Measurements from ENCODE around the gene NT5C2. TPM values are rescaled to one million over a fixed set of nuclear protein-coding genes. Genes with fewer than 3 reads are reported as not detected.
A peak's percentile ranks its signal among the peaks of the same experiment; 100 is the strongest.
"Not testable (repeated sequence)": the region's sequence is repeated elsewhere in the genome, so short reads cannot be mapped to it uniquely, and the experiment has no call there.

NT5C2 gene
- total RNA-seq, 1 donor from 2014 or later, result 83.2 TPM

DNA sequence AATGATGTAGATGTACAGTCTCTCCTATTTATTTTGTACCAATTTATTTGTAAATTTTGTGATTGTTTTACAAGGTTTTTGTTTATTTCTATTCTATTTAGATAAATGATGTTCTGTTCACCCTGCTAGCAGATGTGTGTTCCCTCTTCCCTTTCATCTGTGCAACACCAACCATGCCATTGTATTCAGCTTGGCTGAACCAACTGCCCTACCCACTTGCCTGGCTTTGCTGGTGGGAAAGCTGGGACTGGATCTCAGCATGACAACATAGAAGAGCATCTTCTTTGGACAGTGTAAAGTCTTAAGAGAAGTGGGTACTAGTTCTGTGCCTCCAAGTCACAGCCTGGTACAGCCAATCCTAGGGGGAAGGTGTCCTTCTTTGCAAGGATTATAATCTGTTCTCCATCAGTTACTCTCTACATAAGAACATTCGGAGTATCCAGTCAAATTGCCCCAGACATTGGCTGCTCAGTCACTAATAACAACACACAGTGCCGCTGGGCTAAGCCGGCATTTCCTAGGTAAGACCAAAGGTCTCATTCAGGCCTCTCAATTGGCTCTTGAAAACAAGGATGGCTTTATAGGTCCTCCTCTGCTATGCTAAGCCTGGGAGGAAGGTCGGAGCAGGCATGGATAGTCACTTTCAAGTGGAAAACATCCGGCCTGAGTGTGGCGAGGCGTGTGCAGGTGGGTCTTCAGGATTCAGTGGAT, 109.7 kb downstream of the NT5C2 start:
- no peak for DNase-seq

DNA sequence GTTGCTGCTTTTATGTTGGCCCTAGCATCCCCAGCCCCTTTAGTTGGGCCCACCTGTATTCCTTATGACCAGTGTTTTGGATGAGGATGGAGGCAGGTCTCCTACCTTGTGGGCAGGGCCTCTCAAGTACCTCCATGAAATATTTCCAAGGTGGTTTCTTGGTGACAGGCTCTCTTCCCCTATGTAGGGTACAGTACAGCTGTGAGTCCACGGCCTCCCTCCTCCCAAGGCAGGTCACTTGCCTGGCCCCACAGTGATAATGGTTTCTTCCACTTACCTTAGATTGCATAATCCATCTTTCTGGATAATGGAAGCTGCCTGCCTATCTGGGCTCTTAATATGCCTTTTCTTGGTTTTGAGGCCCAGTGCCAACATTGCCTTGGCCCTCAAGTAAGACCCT, 110.4 kb downstream of the NT5C2 start:
- no peak for DNase-seq

DNA sequence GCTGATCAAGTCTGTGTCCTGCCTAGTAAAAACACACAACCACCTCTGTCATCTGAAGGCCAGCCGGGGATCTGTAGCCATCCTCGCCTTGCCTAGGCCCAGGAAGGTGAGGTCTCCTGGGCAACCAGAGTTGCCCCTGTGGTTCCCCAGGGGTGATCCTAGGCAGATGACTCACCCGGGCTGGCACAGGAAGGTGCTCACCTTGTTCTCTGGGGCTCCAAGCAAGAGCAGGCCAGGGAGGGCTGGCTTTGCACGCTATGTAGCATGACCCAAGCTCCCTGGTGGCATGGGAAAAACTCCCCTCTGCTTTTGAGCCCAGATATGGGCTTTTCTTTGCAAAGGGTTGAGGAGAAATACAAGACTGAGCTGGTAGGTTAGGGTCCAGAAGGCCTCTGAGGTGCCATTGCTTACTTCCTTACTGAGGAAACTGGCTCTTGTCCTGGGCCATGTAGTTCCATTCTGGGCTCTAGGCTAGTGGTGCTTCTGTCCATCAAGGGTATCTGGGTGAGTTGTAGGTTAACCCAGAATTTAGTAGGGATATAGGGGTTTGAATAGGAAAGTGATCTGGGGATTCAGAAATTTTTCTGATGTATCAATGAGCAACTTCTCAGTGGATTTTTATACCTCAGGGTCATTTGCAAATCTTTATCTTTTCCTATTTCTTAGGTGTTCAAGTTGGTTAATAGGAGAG, 112.0 kb downstream of the NT5C2 start:
- DNase-seq, result no peak

DNA sequence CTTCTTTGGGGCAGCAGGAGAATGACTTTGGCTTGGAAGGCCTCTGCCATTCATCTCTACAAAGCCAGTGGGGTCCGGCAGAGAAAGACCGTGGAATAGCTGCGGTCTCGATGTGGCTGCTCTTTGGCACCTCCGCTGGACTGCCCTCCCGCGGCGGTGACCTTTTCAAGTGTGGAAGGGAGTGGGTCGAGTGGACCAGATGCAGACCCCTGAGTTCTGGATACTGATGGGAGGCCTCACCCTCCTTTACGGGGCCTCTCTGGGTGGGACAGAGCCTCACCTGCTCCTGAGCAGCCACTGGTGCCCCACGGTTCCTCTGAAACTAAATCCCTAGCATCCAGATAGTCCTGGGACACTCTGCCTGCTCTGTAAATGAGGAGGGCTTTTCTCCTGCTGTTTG, 113.1 kb downstream of the NT5C2 start:
- no peak for DNase-seq

DNA sequence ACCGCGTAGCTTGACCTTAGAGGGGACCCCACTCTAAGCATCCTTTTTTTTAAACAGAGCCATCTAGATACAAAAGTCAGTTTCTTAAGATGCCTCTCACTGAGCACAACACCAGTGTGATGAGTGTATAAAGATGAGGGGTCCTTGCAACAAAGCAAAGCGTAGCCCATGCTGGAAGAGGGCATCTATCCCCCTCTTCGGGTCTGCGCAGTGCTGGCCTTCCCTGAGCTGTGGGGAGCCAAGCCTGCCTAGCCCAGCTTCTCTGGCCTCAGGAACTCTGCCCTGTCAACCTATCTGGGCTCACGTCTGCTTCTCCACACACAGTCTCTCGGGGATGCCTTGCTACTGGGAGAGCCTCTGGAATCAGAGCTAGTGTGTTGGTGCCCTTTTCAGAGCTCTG, 114.0 kb downstream of the NT5C2 start:
- no peak for DNase-seq

DNA sequence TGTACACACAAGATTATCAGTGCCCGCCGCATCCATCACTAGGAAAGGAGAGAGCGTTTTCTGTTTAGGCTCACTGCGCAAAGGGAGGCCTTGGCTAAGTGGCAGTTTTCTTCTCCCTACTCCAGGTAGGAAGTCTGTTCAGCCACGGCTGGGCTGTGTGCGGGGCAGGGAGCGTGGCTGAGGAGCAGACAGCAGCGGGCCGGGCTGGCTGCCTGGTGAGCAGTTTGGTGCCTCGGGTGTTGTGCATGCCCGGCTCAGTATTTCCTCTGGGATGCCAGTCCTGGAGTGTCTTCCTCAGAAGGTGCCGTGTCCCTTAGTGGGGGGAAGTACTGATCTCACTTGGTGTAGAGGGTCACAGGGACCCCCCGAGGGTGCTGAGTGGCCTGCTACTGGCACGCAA, 114.4 kb downstream of the NT5C2 start:
- DNase-seq, result no peak

DNA sequence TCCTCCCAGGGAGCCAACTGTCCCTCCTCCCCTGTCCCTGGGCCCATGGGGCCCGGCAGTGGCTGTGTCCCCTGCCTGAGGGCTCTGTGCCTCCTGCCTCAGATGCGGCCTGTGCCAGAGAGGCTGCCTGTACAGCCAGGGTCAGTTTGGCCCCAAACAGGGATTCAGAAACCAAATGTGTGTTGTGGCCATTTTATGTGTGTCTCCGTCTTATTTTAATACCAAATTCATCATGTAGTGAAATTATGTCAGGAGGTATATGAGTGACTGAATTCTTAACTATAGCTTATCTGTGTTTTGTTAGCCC, 114.8 kb downstream of the NT5C2 start:
- no peak for DNase-seq

DNA sequence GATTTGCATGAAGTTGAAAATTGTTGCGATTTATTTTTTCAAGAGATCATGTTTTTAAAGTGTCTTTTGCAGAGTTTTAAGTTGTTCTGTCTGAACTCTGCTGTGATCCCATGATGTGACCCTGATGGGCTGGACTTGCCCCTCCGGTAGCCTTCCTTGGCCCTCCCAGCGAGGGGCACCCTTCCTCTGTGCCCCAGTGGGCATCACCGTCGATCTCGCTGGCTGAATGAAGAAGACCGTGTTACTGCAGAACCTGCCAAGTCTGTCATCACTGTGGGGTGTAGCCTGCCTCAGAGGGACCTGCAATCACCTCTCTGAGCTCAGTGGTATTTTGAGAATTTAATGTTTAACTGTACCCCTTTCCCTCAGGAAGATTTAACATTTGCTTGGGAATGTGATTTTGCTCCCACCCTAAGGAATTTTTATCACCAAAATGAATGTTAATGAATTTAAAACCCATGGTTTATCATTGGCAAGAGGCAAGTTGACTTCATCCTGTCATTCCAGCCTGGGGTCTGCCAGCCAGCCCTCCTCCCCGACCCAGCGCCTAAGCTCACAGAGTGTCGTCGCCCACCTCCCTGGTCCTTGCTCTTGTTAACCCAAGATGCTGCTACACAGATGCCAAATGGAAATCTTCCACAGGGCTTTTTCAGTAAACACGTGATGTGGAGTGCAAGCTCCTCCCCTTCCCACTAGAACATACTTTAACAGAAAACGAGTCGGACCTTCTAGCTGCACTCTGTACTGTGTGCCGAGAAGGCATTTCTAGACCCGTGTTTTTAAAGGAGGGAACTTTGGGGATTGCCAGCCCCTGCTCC, 115.4 kb downstream of the NT5C2 start:
- no peak for DNase-seq

DNA sequence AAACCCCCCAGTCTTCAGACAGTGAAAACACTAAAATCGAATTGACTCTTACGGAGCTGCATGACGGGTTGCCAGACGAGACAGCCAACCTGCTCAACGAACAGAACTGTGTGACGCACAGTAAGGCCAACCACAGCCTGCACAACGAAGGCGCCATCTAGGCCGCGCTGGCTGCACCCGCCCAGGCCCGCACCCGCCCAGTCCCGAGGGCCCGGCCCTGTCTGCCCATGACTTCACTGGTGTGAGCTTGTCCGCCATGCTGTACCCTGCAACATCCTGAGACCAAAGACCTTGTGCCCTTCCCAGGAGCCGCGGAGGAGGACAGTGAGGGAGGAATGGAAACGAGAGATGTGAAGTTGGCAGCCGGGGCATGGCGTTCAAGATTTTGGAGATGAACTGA, 116.1 kb downstream of the NT5C2 start:
- no peak for DNase-seq

DNA sequence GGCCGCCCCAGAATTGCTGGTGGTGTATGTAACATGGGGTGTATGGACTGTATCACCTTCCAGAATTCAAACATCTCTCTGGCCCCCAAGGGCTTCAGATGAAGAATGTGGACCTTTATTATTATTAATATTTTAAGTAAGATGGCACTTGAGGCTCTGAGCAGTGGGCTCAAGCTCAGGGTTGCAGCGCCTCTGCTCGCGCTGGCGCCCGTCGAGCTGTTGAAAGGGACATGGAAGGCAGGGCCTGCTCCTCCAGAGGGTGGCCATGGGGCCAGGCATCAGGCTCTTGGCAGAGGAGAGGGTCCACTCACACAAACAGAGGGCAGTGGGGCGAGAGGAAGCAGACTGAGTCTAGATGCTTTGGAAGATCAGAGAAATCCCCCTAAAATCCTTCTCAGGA, 120.2 kb downstream of the NT5C2 start:
- no peak for DNase-seq

DNA sequence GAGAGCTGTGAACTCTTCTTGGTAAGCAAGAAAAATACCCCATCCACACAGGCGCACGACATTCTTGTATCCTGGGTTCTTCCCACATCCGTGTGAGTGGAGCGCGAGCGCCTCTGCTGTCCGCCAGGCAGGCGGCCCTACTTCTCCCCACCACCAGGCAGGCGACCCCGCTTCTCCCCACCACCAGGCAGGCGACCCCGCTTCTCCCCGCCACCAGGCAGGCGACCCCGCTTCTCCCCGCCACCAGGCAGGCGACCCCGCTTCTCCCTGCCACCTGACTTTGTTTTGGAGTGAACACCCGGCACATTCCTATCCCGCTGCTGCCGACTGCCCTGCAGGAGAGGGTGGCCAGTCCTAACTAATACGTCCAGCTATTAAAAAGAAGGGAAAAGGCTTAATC, 120.8 kb downstream of the NT5C2 start:
- no peak for DNase-seq

DNA sequence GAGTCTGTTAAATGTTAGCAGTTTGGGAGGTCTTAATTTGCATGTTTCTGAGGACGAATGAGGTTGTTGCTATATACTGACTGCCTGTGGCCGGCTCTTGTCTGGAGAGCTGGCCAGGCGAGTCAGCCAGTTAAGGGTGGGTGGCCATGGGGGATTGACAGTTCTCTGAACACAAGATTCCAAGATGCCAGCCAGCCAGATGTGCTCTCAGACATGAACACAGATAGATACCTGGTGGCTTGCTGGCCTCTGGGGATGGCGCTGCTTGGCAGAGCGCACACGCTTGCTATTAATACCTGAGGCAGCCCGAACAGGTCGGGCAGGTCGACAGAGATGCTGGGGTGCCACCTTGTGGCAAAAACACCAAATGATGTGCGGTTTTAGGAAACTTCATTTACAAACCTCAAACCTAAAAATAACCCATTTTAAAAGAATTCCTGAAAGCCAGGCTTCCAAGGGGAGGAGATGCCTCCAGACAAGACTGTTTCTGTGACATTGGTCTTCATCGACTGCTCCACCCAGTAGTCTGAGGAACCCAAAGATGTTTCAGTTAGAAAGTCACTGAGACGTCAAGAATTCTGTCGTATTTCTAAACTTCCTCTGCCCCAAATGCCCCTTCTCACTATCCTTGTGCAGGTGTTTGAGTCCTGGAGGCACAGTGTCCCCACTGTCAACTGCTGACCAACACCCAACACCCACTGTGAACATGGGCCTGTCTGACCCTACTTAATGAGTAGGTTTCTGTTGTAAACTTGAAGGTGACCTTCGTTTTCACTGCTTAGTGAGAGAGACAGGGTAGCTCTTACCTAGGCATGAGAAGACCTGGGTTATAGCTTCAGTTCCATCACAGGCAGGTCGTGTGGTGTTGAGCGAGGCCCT, 123.4 kb downstream of the NT5C2 start:
- peak; percentile 70 for DNase-seq

DNA sequence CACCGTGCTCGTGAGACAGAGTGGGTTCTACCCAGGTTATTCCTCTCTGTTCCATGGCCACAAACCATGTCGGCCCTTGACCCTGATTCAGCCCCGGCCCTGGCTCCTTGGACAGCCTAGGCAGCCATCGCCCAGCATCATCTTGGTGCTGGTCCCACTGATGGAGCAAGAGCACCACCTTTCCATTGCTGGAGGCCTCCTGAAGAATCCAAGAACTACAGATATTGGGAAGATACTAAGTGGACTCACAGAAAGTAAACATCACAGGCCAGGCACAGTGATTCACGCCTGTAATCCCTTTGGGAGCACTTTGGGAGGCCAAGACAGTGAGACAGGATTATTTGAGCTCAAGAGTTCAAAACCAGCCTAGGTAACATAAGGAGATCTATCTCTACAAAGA, 125.1 kb downstream of the NT5C2 start:
- DNase-seq, result no peak

DNA sequence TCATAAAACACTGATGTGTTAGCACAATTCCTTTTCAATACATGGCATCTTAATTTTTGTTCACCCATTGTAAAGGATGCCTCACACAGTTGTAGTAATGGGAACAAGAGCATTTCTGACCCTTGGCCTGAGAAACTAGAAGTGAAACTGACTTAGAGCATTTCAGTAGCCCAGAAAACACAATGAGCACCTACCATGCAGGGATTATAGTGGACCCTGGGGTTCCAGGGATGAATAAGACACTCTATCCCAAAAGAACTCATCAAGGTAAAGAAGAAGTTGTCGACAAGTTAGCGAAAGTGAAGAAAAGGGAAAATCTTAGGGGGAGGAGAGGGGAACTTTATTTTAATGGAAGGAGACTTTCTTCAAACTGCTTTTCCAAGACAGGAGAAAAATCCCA, 125.6 kb downstream of the NT5C2 start:
- no peak for DNase-seq

DNA sequence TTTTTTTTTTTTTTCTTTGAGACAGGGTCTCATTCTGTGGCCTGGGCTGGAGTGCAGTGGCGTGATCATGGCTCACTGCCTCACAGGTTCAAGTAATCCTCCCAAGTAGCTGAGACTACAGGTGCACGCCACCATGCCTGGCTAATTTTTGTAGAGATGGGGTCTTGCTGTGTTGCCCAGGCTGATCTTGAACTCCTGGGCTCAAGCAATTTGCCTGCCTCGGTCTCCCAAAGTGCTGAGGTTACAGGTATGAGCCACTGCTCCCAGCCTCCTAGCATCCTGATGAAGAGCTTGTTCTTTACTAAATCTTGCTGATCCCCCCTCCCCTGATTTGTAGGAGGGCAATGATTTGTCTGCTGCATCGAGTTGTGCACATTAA, 126.0 kb downstream of the NT5C2 start:
- DNase-seq, result not testable (repeated sequence)

DNA sequence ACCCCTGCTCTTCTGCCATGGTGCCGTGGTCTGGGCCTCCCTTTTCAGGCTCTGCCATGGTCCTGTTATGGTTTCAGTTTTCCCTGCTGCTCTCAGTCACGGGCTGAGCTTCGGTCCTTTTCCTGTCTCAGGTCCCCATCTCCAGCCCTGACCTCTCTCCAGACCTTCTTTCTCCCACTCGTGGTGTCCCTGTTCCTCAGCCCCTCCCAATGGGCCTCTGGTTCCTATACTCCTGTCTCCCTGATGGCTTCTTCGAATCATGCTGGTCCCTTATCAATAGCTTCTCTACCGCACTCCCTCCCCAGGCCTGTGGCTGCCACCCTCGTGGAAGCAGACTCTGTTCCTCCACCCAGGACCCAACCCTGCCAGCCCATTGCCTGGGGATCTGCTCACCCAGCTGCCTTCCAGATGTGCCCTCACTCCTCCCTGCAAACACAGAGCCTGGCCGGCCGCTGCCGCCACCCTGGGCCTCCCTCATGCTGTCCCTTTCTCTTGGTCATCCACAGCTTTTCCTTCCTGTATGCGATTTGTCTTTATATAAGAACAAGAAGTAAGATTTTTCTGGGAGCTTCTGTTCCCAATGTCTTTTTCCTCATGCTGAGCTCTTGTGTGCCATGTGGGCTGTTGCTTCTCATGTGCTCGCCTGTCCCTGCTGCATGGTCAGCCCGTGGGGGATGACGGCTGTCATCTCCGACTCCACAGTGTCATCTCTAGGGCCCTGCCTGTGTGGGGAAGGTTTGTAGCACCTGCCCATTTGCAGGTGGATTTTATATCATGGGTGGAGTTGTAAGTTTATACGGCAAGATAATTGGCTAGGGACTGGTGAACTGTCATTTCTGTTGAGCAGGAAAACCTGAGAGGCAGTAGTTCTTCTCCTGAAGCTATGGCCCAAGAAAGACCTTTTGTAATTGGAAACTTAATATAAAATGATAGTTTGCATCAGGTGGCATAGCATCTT, 126.7 kb downstream of the NT5C2 start:
- DNase-seq, result no peak

DNA sequence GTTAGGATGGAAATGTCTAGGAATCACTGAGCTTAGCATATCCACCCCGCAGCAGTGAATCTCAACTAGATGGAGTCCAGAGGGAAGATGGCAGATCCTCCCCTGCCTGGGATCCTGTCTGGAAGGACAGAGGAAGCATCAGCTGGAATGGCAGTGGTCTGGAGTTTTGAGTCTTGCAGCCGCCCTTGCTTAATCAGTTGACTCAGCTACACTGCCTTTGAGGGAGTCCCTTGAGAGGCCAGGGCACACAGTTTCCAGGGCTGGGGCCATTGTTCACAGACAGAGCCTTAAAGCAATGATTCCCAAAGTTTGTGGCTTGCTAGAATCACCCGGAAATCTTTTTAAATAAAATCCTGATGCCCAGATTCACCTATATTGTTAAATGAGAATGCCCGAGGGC, 128.1 kb downstream of the NT5C2 start:
- no peak for DNase-seq

DNA sequence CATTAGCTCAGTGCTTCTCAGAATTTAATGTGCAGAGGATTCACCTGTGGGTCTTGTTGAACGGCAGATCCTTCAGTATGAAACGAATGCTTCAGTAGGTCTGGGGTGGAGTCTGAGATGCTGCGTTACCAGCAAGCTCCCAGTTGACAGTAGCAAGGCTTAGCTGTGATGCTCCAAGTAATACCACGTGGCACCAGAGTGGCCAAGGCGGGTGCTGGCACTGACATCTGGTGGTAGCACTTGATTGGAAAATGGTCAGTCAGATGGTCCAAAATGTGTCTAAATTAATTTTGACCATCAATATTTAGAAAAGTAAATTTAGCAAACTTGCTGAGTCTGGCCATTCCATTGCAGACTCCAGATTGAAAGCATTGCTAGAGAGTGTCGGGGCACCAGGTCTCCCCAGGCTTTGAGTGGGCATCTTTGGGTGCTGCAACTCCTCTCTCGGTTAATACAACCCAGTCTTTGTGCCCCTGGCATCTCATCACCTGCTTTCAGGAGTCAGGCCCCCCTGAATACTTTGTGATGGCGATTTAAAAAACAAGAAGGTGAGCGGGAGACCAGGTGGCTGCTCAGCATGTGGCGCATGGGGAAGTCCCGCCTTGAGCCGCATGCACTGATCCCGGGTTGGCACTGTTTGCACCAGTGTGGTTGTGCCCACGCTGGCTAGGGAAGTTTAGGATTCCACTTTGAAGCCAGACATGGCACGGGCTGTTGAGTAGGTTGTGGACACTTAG, 130.1 kb downstream of the NT5C2 start:
- no peak for DNase-seq

DNA sequence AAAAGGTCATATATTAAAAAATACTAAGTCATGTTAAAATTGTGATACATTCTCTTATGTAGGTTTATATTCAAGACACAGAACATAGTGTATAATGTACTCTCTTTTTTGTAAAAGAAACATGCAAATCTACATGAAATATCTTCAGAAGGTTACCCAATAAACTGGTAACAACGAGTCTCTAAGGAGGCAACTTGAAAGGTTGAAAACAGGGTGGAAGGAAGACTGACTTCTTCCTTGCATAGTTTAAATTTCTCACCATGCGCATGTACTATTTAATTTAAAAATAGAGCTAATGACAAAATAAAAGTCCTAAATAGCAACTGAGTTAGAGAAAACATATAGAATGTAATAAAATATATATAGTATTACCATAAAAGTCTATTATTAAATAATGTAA, 132.5 kb downstream of the NT5C2 start:
- no peak for DNase-seq

DNA sequence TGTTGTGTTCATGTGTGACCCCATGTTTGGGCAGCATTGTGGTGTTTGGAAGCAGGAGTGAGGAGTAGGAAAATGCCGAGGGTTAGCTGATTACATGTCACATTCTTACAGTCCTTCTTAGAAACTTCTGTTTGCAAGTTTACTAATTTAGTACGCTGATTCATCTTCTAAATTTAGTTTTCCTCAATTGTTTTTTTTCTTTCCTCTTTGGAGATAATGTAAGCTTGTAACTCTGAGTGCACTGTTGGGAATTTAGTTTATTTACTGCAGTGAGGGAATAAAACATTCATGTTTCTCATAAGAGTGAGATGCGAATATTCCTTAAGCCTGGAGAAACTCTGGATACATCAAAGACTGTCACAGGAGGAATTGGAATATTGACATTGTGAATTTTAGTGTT, 135.0 kb downstream of the NT5C2 start:
- DNase-seq, result no peak

DNA sequence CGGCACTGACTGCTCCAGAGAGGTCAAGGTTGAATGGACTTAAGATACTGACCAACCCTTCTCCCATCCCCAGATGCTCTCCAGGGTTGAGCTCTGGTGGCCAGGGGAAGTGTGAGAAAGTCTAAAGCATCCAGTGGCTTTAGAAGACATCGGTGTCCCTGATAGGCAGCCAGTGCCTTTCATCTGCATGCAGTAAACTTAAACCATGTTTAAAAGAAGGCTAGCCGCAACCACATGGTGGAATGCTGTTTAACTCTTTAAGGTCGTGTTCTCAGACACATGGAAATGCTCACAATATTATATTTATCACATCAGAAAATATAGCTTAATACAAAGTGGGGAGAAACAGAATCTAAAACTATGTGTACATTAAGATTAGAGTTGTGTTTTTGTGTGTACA, 138.0 kb downstream of the NT5C2 start:
- no peak for DNase-seq
